Neural cell (in vitro differentiated cells): ENCODE data around the gene SRC. TPM values are rescaled to one million over a fixed set of nuclear protein-coding genes. Genes with fewer than 3 reads are reported as not detected.

Experiments
- H2AFZ ChIP-seq: fragments of 200-600, 300-800 bp; sonication (generic), shearing (Covaris generic); 2 replicates; pipeline ENCODE4 v1.6.0; 2014; ENCODE audit warnings: low read depth, mild to moderate bottlenecking, antibody characterized with exemption, low read length, moderate library complexity
- H3F3A ChIP-seq: fragments of 200-600 bp; shearing (Covaris generic); 2 replicates; pipeline ENCODE4 v1.6.1; 2016; ENCODE audit warnings: mild to moderate bottlenecking, moderate library complexity, mixed read lengths, antibody characterized with exemption, low read length; ENCODE audit not compliant: insufficient read depth, poor library complexity, severe bottlenecking
- H3K27ac ChIP-seq: fragments of 200-600, 300-800 bp; sonication (generic), shearing (Covaris generic); 2 replicates; pipeline ENCODE4 v1.5.1; 2014; ENCODE audit warnings: mild to moderate bottlenecking, low read length, moderate library complexity
- H3K27me3 ChIP-seq: fragments of 300-800, 200-600 bp; sonication (generic), shearing (Covaris generic); 2 replicates; pipeline ENCODE4 v1.6.0; 2014; ENCODE audit warnings: mild to moderate bottlenecking, low read depth, low read length, moderate library complexity; ENCODE audit not compliant: insufficient read depth
- H3K36me3 ChIP-seq: fragments of 300-800, 200-600 bp; sonication (generic), shearing (Covaris generic); 2 replicates; pipeline ENCODE4 v1.5.1; 2014; ENCODE audit warnings: mild to moderate bottlenecking, antibody characterized with exemption, low read length, moderate library complexity; ENCODE audit not compliant: insufficient read depth
- H3K4me2 ChIP-seq: fragments of 300-800, 200-600 bp; sonication (generic), shearing (Covaris generic); 2 replicates; pipeline ENCODE4 v1.6.0; 2014; ENCODE audit warnings: mild to moderate bottlenecking, low read length
- H3K4me3 ChIP-seq: fragments of 300-800, 200-600 bp; sonication (generic), shearing (Covaris generic); 2 replicates; pipeline ENCODE4 v1.5.1; 2014; ENCODE audit warnings: mild to moderate bottlenecking, low read length, moderate library complexity
- H3K79me2 ChIP-seq: fragments of 200-600 bp; shearing (Covaris generic); replicated peaks from 2 replicates; pipeline ENCODE4 v1.6.0; 2014; ENCODE audit warnings: mild to moderate bottlenecking, low read length, moderate library complexity; ENCODE audit not compliant: insufficient read depth
- H3K9ac ChIP-seq: fragments of 300-800, 200-600 bp; sonication (generic), shearing (Covaris generic); 2 replicates; pipeline ENCODE4 v1.6.1; 2016; ENCODE audit warnings: mild to moderate bottlenecking, low read length, mixed read lengths
- H3K9me2 ChIP-seq: fragments of 200-600 bp; shearing (Covaris generic); 2 replicates; pipeline ENCODE4 v1.6.1; 2016; ENCODE audit warnings: mild to moderate bottlenecking, low read length, mixed read lengths; ENCODE audit not compliant: insufficient read depth
- H3K9me3 ChIP-seq: fragments of 200-600, 300-800 bp; sonication (generic), shearing (Covaris generic); 2 replicates; pipeline ENCODE4 v1.6.1; 2016; ENCODE audit warnings: mild to moderate bottlenecking, mixed run types, low read length, moderate library complexity, mixed read lengths
- H4K20me1 ChIP-seq: fragments of 200-600 bp; shearing (Covaris generic); 2 replicates; pipeline ENCODE4 v1.6.1; 2016; ENCODE audit warnings: mild to moderate bottlenecking, mixed run types; ENCODE audit not compliant: insufficient read depth
- EP300 ChIP-seq: fragments of 450-650 bp; conservative IDR thresholded peaks from 2 replicates; pipeline ENCODE4 v1.6.1; 2014; ENCODE audit warnings: antibody characterized with exemption, mild to moderate bottlenecking, moderate library complexity; ENCODE audit not compliant: poor library complexity, severe bottlenecking
- EZH2 ChIP-seq: fragments of 200-600, 300-800 bp; shearing (Covaris generic), sonication (generic); IDR thresholded peaks from 2 replicates; pipeline ENCODE4 v1.6.1; 2014; ENCODE audit warnings: antibody characterized with exemption, low read length, borderline replicate concordance, mild to moderate bottlenecking; ENCODE audit not compliant: insufficient read depth, poor library complexity, severe bottlenecking
- MXI1 ChIP-seq: fragments of 450-650 bp; conservative IDR thresholded peaks from 2 replicates; pipeline ENCODE4 v1.6.1; 2014; ENCODE audit warnings: antibody characterized with exemption, mild to moderate bottlenecking; ENCODE audit not compliant: poor library complexity, severe bottlenecking
- POLR2AphosphoS5 ChIP-seq: IDR thresholded peaks from 2 replicates; pipeline ENCODE4 v1.6.1; 2012
- RAD21 ChIP-seq: fragments of 450-650 bp; conservative IDR thresholded peaks from 2 replicates; pipeline ENCODE4 v1.6.1; 2014; ENCODE audit warnings: antibody characterized with exemption, mild to moderate bottlenecking, moderate library complexity
- SMC3 ChIP-seq: fragments of 450-650 bp; conservative IDR thresholded peaks from 2 replicates; pipeline ENCODE4 v1.6.1; 2014; ENCODE audit warnings: antibody characterized with exemption, mild to moderate bottlenecking, moderate library complexity; ENCODE audit not compliant: poor library complexity
- TAF1 ChIP-seq: IDR thresholded peaks from 2 replicates; pipeline ENCODE4 v1.6.1; 2012; ENCODE audit warnings: low read depth
- polyA plus RNA-seq: library from polyadenylated mRNA; depleted of rRNA; stranded (reverse); fragments of >200 nt; gene quantifications from 2 replicates; pipeline ENCODE4 v1.2.3, GENCODE V29; 2014
- TF ChIP-seq, protein P1 (sequence below): IDR thresholded peaks from 2 replicates; pipeline ENCODE4 v1.6.1; 2012; ENCODE audit warnings: borderline replicate concordance
- TF ChIP-seq, protein P2 (sequence below): fragments of 450-650 bp; IDR thresholded peaks from 2 replicates; pipeline ENCODE4 v1.5.1; 2014; ENCODE audit warnings: antibody characterized with exemption, mild to moderate bottlenecking, moderate library complexity; ENCODE audit not compliant: poor library complexity, severe bottlenecking

Gene SRC
- polyA plus RNA-seq, 1 donor from 2014 or later, result 39.0 TPM

DNA sequence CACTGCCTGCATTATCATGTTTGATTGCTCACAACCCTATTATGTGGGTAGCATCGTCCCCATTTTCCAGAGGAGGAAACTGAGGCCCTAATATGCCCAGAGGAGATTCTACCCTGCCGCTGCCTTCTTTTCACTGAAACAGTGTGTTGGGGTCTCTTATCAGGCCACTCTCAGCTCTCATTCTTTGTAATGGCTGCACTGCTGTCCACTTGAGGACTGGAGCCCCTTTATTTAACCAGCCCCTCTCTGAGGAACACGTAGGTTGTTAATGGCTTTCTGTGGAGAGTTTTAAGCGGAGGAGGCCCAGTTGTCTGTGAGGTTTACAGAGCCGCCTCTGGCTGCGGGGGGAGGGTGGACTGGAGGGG lies 32.5 kb downstream of the SRC start:
- TF ChIP-seq SMC3 (no peak), EZH2 (no peak), POLR2AphosphoS5 (no peak), RAD21 (no peak), MXI1 (no peak), EP300 (no peak), TAF1 (no peak)
- TF ChIP-seq, protein P1, sequence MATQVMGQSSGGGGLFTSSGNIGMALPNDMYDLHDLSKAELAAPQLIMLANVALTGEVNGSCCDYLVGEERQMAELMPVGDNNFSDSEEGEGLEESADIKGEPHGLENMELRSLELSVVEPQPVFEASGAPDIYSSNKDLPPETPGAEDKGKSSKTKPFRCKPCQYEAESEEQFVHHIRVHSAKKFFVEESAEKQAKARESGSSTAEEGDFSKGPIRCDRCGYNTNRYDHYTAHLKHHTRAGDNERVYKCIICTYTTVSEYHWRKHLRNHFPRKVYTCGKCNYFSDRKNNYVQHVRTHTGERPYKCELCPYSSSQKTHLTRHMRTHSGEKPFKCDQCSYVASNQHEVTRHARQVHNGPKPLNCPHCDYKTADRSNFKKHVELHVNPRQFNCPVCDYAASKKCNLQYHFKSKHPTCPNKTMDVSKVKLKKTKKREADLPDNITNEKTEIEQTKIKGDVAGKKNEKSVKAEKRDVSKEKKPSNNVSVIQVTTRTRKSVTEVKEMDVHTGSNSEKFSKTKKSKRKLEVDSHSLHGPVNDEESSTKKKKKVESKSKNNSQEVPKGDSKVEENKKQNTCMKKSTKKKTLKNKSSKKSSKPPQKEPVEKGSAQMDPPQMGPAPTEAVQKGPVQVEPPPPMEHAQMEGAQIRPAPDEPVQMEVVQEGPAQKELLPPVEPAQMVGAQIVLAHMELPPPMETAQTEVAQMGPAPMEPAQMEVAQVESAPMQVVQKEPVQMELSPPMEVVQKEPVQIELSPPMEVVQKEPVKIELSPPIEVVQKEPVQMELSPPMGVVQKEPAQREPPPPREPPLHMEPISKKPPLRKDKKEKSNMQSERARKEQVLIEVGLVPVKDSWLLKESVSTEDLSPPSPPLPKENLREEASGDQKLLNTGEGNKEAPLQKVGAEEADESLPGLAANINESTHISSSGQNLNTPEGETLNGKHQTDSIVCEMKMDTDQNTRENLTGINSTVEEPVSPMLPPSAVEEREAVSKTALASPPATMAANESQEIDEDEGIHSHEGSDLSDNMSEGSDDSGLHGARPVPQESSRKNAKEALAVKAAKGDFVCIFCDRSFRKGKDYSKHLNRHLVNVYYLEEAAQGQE, result no peak
- TF ChIP-seq, protein P2, sequence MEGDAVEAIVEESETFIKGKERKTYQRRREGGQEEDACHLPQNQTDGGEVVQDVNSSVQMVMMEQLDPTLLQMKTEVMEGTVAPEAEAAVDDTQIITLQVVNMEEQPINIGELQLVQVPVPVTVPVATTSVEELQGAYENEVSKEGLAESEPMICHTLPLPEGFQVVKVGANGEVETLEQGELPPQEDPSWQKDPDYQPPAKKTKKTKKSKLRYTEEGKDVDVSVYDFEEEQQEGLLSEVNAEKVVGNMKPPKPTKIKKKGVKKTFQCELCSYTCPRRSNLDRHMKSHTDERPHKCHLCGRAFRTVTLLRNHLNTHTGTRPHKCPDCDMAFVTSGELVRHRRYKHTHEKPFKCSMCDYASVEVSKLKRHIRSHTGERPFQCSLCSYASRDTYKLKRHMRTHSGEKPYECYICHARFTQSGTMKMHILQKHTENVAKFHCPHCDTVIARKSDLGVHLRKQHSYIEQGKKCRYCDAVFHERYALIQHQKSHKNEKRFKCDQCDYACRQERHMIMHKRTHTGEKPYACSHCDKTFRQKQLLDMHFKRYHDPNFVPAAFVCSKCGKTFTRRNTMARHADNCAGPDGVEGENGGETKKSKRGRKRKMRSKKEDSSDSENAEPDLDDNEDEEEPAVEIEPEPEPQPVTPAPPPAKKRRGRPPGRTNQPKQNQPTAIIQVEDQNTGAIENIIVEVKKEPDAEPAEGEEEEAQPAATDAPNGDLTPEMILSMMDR, result no peak
- Histone ChIP-seq H3K4me2 (no peak overlapping the region), H3K36me3 (no peaks in the 10 kb centered on the region), H3K27me3 (no peaks in the 10 kb centered on the region), H3K4me3 (no peak overlapping the region), H3K9me3 (no peaks in the 10 kb centered on the region), H3K9ac (no peak overlapping the region), H3K79me2 (peaks cover 15% of the 10 kb centered on the region), H3K27ac (no peak overlapping the region), H3F3A (peaks cover 3% of the 10 kb centered on the region), H3K9me2 (no peaks in the 10 kb centered on the region), H4K20me1 (no peaks in the 10 kb centered on the region), H2AFZ (no peak overlapping the region)

DNA sequence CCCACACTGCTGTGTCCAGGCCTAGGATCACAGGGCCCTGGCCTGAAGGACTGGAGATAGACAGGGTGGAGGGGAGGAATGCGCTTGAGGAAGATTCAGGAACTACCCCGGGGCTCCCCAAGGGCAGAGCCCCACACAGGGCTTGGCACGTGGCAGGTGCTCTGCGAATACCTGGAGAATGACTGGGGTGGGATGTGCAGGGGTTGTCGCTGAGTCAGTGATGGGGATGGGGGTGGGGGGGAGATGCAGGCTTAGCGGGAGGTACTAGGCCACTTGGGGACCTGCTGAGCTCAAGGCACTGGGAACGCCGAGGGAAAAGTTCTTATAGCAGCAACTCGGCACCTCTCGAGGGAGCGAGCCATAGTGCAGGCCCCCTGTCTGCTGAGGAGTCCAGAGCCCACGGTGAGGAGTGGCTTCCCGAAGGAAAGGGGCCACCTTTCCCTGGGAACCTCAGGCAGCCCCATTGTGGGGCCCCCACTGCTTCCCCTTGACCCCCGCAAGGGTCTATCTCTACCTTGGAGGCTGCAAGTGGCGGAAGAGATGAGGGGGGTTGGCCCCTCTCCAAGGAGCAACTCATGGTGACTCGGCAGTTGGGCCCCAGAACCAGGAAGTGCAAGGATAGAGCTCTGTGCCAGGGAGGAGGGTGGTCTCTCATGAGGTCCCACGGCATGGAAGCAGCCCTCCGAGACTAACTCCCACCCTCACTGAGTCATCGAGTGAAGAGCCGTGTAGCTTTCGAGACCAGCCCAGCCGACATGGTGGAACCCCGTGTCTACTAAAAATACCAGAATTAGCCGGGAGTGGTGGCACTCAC lies 33.1 kb downstream of the SRC start:
- Histone ChIP-seq H3K9ac (no peak overlapping the region), H4K20me1 (no peaks in the 10 kb centered on the region), H3K79me2 (peaks cover 15% of the 10 kb centered on the region)

More for the DNA sequence above, 33.1 kb downstream of the SRC start:
- Histone ChIP-seq H3K4me3 (no peak overlapping the region), H3K4me2 (no peak overlapping the region), H3K9me3 (no peaks in the 10 kb centered on the region), H2AFZ (no peak overlapping the region), H3K27me3 (no peaks in the 10 kb centered on the region), H3F3A (no peaks in the 10 kb centered on the region), H3K9me2 (no peaks in the 10 kb centered on the region), H3K36me3 (no peaks in the 10 kb centered on the region), H3K27ac (no peak overlapping the region)
- TF ChIP-seq, protein P2, result no peak
- TF ChIP-seq SMC3, result no peak
- no peak for TF ChIP-seq TAF1
- TF ChIP-seq, protein P1, result no peak
- TF ChIP-seq EZH2, result no peak
- no peak for TF ChIP-seq MXI1
- TF ChIP-seq POLR2AphosphoS5, result no peak
- no peak for TF ChIP-seq RAD21
- no peak for TF ChIP-seq EP300
